Fibroblast of skin of left quadriceps (primary cell): ENCODE measurements around the gene IFIT1.
"Not testable (repeated sequence)": the region's sequence is repeated elsewhere in the genome, so short reads cannot be mapped to it uniquely, and the experiment has no call there.

Experiments used
- DNase-seq, 2 experiments: peaks; one replicate each; pipeline ENCODE4 v3.0.0-alpha.2; 2013; ENCODE audit warnings: low read depth in 2 of 2

The IFIT1 gene

GRCh38 chr10:89391907-89392756, at the start of gene IFIT1:
IFIT1 (plus strand) TSS chr10:89392623; CDS start chr10:89392713, 90 bp downstream.
- DNase-seq: peak; percentile 73 to 76

DNA sequence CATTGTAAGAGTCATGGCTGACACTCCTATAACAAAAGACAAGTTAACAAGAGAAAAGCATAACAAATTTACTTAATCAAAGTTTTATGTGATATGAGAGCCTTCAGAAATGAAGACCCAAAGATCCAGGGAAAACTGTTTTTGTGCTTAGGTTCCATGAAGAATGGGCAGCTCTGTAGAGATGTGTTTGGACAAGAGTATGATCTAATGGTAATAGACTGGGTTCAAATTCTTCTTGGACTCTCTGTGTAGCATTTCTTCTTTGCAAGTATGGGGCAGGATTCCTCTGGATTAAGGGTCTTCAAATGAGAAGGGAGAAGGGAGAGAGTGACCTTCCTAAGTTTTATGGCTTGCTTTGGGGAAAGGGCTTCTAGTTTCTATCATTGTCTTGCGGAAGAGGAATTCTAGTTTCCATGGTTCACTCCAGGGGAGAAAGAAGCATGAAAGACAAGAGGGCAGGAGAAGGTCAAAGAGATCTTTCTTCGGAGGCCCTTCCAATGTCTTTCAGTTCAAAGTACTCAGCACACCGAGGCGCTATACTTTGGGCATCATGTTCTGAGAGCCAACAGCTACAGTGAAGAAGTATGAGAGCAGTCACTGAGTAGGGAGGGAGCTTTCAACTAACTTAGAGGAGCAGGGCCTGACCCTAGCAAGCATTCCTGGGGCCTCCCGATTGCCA, 49.2 kb upstream of the IFIT1 start:
- DNase-seq: no peak

DNA sequence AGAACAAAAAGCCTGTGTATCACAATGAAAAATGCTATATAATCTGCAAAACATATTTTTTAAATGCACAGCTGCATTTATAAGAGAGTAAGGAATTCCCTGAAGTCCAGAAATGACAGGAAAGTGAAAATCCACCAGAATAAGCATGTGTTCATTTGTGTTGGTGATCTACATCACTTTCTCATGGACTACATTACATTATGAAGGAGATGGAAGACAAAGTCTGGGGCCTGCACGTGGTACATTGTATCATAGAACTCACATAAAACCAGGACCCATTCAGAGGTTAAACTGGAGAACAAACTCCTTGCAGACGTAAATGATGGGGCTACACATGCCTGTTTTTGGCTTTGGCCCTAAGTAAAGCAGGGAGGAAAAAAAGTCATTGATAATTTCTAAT, 48.3 kb upstream of the IFIT1 start:
- no peak for DNase-seq

DNA sequence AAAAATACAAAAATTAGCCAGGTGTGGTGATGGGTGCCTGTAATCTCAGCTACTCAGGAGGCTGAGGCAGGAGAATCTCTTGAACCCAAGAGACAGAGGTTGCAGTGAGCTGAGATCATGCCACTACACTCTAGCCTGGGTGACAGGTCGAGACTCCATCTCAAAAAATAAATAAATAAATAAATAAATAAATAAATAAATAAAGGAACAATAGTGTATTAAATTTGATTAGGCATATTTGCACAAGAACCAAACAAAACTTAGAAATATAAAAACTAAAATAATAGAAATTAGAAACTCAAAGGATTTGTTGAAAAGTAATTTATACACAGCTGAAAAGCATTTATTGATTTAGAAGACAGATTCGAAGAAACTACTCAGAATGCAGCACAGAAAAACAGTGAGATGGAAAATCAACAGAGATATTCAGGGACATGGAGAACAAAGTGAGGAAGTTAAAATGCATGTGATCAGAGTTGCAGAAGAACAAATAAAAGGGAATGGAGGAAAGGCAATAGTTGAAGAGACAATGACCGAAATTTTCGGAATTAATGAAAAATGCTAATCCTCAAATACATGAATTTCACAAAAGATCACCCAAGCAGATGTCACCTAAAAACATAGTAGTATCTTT, 46.9 kb upstream of the IFIT1 start:
- no peak for DNase-seq

GRCh38 chr10:89346405-89347254, 45.8 kb upstream of the IFIT1 start:
- no peak for DNase-seq

- DNase-seq: no peak
Measured at GRCh38 chr10:89347701-89348457, 44.5 kb upstream of the IFIT1 start.

- DNase-seq: no peak
Measured at GRCh38 chr10:89348481-89348880, 43.9 kb upstream of the IFIT1 start.

- no peak for DNase-seq
Measured at GRCh38 chr10:89348975-89349374, 43.4 kb upstream of the IFIT1 start.

DNA sequence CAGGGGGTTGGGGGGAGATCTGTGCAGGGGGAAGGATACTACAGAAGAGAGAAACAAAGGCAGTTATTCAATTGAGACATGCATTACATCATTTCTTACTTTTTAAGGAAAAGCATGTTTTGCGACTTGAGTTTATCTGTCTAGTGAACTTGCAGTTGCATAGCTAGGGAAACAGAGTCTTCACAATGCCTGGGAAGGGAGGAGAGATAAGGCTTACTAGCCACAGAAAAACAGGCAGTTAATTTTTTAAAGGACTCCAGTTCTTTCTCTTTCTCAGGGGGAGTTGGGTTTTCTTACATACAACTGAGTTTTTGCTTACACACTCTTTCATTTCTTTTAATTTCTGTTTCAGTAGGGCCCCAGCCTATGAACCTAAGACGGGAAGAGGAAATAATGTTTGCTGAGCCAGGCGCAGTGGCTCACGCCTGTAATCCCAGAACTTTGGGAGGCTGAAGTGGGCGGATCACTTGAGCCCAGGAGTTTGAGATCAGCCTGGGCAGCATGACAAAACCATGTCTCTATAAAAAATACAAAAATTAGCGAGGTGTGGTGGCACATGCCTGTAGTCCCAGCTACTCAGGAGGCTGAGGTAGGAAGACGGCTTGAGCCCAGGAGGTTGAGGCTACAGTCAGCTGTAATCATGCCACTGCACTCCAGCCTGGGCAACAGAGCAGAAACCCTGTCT, 41.6 kb upstream of the IFIT1 start:
- DNase-seq: not testable (repeated sequence)

DNA sequence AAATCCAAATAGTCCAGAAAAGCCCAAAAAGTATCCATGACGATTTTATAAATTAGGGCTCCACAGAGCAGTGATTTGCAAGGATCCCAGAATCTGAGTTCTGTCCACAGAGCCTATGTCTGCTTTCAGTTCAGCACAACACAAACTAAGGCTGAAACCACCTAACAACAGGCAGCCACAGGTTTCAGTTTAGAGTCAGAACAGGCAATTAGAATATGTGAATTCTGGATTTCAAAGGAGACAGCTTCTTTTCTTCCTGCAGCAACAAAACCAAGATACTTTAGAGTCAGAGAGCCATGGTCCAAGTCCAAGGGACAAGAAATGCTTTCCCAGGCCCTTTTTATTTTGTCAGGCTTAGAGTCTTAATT, 41.0 kb upstream of the IFIT1 start:
- DNase-seq: no peak

DNA sequence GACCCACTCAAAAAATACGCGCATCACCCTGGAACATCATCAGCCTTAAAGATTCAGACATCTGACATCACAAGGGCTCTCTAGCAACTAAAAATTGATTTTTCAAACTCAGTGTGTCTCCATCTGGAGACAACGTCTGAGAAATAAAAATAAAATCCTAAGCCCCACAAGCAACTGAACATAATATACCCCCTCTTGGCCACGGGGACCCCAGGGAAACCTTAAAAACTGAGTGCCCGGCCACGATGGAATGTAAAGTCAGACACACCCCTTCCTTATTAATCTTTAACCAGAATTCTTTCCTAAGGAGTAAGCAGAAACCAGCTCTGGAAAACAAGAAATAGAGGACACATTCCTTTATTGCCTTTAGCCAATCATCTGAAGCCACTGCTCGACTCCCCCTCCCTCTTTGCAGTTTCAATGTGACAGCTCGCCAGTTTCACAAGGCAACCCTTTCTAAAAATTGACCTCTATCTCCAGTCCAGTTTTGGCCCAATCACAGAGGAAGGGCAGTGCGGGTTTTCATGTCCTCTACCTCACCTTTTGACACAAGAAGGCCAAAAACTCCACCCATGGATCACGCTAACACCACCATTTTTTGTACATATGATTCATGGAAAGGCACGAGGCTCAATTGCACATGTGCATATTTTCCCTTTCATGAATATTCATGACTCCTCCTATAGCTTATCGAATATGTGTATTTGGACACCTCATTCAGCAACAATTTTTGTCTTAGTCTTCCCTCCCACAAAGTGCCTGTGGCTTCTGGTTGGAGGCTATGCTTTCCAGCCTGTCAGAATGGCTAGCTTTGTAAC, 40.4 kb upstream of the IFIT1 start:
- peak; percentile 93 for DNase-seq

DNA sequence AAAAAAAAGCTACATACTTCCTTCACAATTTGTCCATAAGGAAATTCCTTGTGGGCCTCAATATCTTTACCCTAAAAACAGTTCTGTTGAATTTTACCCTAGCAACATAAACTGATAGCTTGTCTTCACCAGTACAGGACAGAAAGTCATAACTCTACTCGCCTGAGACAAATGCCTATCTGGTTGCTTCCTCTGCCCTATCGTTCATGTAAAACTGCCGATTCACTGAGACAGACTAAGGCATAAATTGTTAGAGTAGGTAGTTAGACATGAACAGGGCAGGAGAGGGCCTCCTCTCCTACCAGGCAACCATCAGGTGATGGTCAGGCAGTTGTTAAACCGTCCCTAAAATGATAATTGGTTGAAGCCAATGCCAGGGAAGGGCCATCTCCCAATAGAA, 39.6 kb upstream of the IFIT1 start:
- DNase-seq: no peak

DNA sequence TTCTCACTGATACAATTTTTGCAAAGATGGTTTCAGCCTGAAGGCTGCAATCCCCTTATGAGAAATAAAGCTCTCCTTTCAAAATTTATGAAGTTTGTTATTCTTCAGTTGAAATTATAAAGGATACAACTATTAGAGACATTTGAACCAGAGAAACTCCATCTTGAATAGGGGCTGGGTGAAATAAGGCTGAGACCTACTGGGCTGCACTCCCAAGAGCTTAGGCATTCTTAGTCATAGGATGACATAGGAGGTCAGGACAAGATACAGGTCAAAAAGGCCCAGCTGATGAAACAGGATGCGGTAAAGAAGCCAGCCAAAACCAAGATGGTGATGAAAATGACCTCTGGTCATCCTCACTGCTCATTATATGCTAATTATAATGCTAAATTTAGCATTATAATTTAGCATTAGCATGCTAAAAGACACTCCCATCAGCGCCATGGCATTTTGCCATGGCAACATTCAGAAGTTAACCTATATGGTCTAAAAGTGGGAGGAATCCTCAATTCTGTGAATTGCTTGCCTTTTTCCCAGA, 37.0 kb upstream of the IFIT1 start:
- DNase-seq: no peak

GRCh38 chr10:89357096-89357495, 35.3 kb upstream of the IFIT1 start:
- DNase-seq: no peak

GRCh38 chr10:89357975-89358374, 34.4 kb upstream of the IFIT1 start:
- DNase-seq: no peak

- DNase-seq: no peak
Measured at GRCh38 chr10:89360157-89360556, 32.3 kb upstream of the IFIT1 start.

DNA sequence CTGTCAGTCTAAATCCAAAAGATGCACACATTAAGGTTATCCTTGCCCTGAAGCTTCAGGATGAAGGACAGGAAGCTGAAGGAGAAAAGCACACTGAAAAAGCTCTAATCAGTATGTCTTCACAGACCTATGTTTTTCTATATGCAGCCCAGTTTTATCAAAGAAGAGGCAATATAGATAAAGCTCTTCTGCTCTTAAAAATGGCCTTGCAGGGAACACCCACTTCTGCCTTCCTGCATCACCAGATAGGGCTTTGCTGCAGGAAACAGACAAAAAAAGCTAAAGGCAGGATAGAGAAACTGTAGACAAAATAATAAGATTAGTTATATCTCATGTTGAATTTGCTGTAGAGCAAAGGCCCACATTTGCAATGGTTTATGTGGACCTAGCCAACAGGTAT, 29.5 kb upstream of the IFIT1 start:
- DNase-seq: no peak

DNA sequence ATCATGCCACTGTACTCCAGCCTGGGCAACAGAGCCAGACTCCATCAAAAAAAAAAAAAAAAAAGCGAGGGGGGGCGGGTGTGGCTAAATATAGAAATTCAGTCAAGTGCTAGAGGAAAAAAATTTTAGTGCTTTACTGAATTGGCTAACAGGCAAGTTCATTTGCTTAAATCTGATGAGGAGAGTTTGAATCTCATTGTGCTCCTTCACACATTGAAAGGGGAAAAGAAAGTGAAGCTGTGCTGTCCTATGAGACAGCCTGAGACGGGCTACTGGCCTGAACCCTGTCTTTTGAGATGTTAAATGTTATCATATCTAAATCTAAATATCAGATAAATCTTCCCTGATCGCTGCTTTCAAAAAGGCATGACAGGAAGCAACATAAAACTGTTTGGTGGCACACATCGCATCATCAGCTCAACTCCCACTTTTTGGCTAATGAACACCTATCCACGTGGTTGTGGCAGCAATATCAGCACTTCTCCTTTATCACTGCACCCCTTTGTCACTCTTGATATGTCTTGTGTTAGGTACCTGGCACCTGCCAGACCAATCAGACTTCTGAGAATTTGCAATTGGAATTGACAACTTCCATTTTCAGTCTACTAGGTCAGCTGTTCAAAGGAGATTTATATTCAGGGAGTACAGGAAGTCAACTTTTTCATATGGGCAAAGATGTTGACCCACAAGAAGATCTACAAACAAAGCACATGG, 28.5 kb upstream of the IFIT1 start:
- no peak for DNase-seq

- no peak for DNase-seq
Measured at GRCh38 chr10:89364531-89364930, 27.9 kb upstream of the IFIT1 start.
